ENCODE data around the gene PEAR1. TPM values are rescaled to one million over a fixed set of nuclear protein-coding genes. Genes with fewer than 3 reads are reported as not detected.

The PEAR1 gene
- total RNA-seq, 1 experiment from 2014 or later = 5.2 TPM

DNA sequence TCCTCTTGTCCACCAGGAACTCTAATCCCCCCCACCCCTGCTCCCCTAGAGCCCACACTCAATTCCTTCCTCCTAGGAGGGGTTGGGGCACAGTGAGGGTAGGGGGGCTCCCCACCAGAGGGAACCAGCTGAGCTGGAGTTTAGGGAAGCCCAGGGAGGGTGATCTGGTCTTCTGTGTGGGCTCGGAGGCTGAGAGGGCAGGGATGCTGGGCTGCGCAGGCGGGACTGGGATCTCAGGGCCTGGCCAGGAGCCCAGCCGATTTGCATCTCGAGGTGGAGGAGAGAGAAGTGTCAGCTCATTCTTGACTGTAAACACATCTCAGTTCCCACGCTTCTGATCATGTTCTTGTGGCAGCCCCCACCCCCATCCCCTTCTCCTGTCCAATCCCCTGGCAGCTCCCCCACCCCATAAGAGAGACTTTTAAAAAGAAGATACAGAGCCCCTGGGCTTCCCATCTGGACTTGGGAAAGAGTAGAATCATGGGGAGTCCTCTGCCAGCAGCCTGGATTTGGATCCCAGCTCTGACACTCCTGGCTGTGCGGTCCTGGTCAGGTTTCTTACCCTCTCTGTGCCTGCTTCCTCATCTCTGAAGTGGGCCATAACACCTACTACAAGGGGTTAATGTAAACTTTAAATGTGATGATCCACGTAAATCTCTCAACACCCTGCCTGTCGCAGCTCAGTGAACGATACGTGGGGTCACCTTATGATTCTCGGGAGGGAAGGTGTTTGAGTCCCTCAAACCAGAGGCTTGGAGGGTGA lies 6.6 kb downstream of the PEAR1 start:
- DNase-seq (ENCODE audit: low read depth) = no peak

DNA sequence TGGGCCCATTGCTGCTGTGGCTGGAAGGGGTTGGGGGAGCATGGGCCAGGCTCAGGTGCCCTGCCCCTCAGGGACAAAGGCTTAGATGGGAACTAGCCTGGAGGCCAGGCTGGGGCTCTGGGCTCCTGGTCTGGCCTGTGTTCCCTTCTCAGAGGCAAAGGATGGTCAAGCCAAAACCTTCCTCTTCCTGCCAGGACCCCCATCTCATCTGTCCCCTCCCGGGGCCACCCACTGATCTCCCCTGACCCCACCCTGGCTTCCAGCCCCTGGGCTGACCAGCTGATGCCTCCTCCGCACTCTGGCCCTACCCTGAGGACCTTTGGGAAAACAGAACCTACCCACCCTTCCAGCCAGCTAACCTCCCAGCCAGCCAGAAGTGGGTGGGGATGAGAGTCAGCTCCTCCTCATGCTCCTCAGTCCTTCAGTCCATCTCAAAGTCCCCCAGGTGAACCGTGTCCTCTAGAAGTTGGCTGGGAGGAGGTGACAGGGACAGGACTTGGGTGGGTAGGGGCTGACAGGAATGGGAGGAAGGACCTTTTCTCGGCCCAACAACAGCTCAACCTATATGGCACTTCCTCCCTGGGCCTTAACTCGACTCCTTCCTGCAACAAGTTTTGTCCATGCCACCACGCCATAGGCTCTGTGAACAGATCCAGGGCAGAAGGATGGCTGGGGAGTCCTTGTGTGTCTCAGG lies 7.5 kb downstream of the PEAR1 start:
- no peak for DNase-seq (ENCODE audit: low read depth)

- no peak for DNase-seq (ENCODE audit: low read depth)
These were observed 8.0 kb downstream of the PEAR1 start for GRCh38 chr1:156901590-156901900.

DNA sequence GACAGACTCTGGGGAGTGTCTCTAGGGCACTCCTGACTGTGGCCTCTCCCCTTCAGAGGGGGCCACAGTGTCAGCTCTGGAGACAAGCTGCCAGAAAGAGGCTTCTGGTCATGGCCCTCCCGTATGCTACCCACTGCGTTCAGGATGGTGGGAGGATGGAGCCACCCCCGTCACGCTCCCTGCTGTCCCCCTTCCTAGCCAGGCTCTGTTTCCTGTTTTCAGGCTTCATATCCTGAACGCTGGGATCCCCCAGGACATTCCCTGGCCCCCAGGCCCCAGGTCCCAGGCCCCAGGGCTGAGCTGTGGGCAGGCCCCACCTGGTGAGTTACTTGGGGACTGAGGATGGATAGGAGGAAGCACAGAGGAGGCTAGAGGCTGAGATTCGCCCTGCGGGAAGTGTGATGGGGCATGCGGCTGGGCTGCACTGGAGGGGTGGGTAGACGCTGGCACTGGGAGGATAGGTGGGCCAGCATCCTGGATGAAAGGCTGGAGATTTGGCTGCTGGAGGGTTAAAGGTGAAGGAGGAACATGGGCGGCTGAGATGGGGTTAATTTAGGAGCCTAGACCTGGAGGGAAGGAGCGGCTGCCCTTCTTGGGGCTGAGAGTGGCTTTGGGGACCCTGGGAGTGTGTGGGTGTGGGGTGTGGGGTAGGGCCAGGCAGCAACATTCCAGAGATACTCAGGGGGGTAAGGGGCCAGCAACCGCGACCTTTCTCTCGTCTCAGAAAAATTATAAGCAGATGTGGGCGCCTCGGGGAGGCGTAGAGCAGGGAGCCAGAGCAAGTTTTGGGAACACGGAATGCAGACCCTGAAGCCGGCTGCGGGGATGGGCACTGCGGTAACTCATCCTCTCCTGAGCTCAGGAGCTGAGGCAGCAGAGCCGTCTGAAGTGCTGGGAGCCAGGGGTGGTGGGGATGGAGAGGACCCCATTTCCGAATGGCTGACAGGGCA lies 8.7 kb downstream of the PEAR1 start:
- DNase-seq (ENCODE audit: low read depth) = no peak

DNA sequence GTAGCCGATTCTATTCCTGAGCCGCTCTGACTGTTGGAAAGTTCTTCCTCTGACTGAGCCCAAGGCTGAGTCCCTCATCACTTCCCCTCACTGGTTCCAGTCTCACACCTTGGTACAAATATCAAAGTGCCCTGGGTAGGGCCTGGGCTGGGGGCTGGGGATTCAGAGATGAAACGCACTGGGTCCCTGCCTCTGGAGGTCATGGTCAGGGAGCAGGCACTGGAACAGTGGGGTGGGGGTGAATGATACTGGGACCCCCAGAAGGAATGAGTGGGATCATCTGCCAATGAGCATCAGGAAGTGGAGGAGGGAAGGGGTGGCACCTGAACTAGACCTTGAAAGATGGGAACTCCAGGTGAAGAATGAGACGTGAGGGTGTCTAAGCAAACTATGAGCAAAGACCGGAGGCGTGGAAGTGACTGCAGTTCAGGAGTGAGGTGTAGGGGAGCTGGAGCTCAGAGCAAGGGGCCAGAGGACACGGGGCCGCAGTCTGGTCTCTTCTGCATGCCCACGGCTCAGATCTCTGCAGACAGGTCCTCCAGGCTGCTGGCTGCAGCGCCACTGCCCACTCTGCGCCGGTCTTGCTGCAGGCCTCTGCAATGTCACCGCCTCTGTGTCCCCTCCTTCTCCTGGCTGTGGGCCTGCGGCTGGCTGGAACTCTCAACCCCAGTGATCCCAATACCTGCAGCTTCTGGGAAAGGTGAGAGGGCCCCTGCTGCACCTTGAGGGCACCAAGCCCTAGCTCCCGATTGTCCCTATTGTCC lies 10.0 kb downstream of the PEAR1 start:
- no peak for DNase-seq (ENCODE audit: low read depth)

GRCh38 chr1:156904187-156904959 lies 10.9 kb downstream of the PEAR1 start:
- no peak for DNase-seq (ENCODE audit: low read depth)

GRCh38 chr1:156905176-156905575 lies 11.7 kb downstream of the PEAR1 start:
- no peak for DNase-seq (ENCODE audit: low read depth)

GRCh38 chr1:156905651-156906050 lies 12.1 kb downstream of the PEAR1 start:
- no peak for DNase-seq (ENCODE audit: low read depth)

DNA sequence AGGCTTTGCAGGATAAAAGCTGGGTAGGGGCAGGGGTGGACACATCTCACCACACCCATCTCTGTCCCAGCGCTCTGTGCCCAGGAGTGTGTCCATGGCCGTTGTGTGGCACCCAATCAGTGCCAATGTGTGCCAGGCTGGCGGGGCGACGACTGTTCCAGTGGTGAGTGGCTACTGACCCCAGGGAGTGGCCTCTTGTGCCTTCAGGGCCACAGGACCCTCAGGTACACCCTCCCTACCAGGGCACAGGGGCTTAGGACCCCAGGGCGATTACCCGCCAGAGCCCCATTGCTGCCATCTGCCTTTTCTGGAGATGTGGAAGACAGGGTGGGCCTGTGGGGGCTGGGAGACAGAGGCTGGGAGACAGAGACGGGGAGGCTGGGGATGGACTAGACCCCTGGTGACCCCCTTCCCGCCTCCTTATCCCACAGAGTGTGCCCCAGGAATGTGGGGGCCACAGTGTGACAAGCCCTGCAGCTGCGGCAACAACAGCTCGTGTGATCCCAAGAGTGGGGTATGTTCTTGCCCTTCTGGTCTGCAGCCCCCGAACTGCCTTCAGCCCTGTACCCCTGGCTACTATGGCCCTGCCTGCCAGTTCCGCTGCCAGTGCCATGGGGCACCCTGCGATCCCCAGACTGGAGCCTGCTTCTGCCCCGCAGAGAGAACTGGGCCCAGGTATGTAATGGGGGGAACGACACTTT lies 12.8 kb downstream of the PEAR1 start:
- DNase-seq (ENCODE audit: low read depth) = no peak

- no peak for DNase-seq (ENCODE audit: low read depth)
These were observed 15.0 kb downstream of the PEAR1 start for GRCh38 chr1:156908541-156908940.

GRCh38 chr1:156908955-156909354 lies 15.4 kb downstream of the PEAR1 start:
- no peak for DNase-seq (ENCODE audit: low read depth)

DNA sequence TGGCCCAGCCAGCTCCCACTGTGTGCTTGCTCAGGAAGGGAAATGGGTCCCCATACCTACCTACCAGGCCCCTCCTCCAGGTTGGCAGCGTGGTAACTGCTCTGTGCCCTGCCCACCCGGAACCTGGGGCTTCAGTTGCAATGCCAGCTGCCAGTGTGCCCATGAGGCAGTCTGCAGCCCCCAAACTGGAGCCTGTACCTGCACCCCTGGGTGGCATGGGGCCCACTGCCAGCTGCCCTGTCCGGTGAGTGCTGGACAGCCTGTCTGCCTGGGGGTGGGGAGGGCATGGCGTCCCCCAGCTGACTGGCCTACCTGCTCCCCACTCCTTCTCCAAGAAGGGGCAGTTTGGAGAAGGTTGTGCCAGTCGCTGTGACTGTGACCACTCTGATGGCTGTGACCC lies 16.2 kb downstream of the PEAR1 start:
- DNase-seq (ENCODE audit: low read depth) = no peak

- no peak for DNase-seq (ENCODE audit: low read depth)
These were observed 16.8 kb downstream of the PEAR1 start for GRCh38 chr1:156910309-156910782.

GRCh38 chr1:156911577-156912298 lies 18.2 kb downstream of the PEAR1 start:
- DNase-seq (ENCODE audit: low read depth) = no peak

DNA sequence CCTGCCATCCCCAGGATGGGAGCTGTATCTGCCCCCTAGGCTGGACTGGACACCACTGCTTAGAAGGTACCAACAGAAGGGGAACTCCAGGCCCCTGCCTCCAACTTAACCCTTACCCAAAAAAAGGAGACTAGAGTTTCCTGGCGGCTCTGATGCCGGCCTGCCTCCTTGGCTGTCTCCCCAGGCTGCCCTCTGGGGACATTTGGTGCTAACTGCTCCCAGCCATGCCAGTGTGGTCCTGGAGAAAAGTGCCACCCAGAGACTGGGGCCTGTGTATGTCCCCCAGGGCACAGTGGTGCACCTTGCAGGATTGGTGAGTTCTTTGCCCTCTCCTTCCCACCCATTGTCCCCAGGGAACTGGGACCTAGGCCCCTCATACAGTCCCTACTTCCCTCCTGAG lies 18.8 kb downstream of the PEAR1 start:
- DNase-seq (ENCODE audit: low read depth) = no peak

DNA sequence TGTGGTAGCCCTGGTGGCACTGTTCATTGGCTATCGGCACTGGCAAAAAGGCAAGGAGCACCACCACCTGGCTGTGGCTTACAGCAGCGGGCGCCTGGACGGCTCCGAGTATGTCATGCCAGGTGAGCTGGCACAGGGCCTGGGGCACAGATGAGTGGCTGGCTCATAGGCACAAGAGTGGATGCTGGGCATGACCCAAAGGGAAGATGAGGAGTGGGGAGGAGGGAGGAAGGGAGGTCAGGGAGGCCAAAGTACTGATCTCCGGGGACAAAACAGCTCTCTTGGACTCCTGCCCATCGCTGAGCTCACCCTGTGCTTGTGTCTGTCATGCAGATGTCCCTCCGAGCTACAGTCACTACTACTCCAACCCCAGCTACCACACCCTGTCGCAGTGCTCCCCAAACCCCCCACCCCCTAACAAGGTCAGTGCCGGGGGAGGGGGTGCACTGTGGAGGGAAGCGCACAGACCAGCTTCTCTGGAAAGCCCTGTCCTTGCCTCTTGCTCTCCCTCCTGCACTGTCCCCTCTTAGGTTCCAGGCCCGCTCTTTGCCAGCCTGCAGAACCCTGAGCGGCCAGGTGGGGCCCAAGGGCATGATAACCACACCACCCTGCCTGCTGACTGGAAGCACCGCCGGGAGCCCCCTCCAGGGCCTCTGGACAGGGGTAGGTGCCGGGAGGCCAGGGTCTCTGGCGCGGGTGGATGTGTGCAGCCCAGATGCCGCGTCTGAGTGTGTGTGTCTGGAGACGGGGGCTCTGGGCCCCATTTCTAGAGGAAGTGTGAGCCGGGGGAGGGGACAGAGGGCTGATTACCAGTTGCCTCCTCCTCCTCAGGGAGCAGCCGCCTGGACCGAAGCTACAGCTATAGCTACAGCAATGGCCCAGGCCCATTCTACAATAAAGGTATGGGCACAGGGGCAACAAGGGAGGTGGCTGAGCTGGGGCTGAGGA lies 19.6 kb downstream of the PEAR1 start:
- DNase-seq (ENCODE audit: low read depth) = no peak

- DNase-seq (ENCODE audit: low read depth) = no peak
These were observed 20.4 kb downstream of the PEAR1 start for GRCh38 chr1:156913809-156914387.
